WI38 (cell line): Measurements from ENCODE around the gene ELP2.

Source experiments
- H3K4me3 ChIP-seq: 2 replicates; pipeline ENCODE4 v1.5.1; 2011; ENCODE audit warnings: low read depth, mild to moderate bottlenecking, control low read depth, low read length
- TF ChIP-seq, protein P1 (sequence below): IDR thresholded peaks from 2 replicates; pipeline ENCODE4 v1.5.1; 2012; ENCODE audit warnings: low read depth, mild to moderate bottlenecking, control low read depth, low read length

The ELP2 gene

DNA sequence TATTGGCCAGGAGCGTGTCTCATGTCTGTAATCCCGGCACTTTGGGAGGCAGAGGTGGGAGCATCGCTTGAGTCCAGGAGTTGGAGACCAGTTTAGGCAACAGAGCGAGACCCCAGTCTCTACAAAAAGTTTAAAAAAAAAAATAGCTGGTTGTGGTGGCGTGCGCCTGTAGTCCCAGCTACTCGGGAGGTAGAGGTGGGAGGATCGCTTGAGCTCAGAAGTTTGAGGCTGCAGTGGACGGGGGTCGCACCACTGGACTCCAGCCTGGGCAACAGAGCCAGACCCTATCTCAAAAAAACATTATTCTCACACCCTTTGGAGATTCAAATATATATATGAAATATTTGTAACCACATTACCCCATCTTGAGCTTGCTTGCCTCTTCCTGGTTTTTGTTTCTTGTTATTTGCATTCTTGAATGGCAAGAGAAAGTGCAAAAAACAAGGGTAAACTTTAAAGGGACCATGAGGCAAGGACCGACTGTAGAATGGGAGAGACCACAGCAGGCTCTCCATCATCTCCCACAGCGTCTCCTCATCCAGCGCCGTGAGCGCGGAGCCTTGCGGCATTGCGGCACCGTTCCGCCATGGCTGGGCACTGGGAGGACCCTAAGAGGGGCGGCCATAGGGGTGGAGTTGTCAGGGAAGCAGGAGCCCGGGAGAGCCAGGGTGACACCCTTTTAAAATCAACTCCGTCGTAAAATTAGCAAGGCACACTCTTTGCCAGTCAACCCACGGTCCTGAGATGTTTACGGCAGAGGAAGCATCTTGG is 1.4 kb downstream of the ELP2 start:
- peak overlapping the region; percentile 99 for H3K4me3 ChIP-seq
- TF ChIP-seq, protein P1, sequence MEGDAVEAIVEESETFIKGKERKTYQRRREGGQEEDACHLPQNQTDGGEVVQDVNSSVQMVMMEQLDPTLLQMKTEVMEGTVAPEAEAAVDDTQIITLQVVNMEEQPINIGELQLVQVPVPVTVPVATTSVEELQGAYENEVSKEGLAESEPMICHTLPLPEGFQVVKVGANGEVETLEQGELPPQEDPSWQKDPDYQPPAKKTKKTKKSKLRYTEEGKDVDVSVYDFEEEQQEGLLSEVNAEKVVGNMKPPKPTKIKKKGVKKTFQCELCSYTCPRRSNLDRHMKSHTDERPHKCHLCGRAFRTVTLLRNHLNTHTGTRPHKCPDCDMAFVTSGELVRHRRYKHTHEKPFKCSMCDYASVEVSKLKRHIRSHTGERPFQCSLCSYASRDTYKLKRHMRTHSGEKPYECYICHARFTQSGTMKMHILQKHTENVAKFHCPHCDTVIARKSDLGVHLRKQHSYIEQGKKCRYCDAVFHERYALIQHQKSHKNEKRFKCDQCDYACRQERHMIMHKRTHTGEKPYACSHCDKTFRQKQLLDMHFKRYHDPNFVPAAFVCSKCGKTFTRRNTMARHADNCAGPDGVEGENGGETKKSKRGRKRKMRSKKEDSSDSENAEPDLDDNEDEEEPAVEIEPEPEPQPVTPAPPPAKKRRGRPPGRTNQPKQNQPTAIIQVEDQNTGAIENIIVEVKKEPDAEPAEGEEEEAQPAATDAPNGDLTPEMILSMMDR: no peak

DNA sequence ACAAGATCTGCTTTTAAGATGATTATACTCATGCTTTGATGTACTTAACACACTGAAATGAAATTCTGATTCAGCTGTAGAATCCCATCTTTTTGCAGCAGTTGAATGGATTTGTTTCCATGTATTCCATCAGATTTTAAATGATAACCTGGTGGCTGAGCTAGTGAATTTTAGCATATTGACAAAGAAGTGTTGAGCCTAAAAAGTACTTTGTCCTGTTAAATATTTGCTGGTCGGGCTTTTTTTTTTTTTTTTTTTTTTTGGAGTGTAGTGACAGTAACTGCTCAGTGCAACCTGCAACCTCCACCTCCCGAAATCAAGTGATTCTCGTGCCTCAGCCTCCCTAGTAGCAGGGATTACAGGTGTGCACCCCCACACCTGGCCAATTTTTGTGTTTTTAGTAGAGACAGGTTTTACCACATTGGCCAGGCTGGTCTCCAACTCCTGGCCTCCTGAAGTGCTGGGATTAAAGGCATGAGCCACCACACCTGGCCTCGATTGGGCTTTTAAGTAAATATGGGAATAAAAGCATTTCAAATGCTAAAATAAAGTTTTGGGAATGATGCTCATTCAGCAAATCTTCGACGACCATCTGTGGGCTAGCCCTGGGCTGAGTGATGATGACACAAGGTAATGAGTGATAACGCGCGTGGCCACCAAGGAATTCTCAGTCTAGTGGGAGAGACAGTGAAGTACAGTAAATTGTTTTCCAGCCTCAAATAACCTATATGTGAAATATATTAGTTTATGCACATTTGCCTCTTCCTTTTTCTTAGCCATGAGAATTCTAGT is 2.2 kb downstream of the ELP2 start:
- H3K4me3 ChIP-seq: no peak overlapping the region
- TF ChIP-seq, protein P1: no peak

DNA sequence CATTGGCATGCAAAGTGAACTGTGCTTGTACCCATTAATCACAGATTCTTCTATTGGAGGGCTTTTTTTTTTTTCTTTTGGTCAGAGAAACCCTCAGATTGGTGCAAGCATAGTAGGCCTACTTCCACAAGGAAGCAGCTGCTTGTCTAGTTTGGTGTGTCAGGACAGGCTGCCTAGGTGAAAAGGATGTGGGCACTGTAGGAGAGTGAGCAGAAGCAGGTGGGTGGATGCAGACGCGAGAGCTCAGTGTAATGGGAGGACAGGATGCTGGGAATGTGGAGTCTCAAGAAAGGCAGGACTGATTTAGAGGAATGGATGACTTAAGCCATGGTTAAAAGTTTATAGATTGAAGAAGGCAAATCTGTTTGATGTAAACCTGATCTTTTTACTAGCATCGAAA is 3.1 kb downstream of the ELP2 start:
- H3K4me3 ChIP-seq: no peak overlapping the region
- TF ChIP-seq, protein P1: no peak

DNA sequence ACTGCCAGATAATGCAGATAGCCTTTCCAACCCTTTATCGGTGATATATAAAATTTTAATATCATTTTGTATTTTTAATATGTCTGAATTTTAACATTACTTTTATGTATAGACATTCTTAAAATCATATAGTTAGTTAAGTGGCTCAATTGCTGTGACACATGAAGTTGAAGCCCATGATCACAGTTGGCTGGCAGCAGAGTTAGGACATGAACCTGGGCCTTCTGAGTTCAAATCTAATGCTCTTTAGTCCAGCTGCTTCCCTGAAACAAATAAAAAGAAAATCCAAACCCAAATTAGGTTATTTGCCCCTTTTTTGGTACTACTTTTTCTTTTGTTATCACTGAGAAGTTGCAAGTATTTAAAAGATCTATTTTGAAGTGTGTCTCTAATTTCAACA is 5.6 kb downstream of the ELP2 start:
- TF ChIP-seq, protein P1: no peak

DNA sequence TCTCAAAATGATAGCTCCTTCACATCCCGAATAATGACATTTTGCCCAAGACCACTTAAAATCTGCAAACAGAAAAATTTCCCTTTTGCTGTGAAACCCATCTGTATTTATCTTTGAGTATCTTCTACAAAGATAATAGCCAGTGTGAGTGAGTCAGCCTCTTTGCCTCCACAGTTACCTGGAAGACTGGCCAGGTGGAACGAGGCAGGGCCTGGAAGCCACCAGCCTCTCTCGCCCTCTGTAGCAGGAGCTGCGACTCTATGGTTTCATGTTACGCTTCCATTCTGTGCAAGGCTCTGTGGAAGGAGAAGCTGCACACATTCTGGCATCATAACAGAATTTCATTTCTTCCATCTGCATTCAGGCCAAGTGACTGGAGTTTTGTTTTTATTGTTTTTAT is 9.5 kb downstream of the ELP2 start:
- H3K4me3 ChIP-seq: no peak overlapping the region
- TF ChIP-seq, protein P1: no peak

More for the DNA sequence above, 5.6 kb downstream of the ELP2 start:
- H3K4me3 ChIP-seq: no peak overlapping the region

DNA sequence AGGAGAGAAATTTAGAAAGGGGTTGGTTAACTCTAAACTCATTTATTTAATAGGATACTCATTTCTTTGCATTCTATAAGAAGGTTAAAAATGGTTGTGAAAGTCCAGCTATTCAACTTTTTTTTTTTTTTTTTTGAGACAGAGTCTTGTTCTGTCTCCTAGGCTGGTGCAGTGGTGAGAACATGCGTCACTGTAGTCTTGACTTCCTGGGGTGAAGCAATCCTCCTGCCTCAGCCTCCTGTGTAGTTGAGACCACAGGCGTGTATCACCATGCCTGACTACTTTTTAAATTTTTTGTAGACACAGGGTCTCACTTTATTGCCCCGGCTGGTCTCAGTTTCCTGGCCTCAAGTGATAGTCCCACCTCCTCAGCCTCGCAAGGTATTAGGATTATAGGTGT is 11.9 kb downstream of the ELP2 start:
- TF ChIP-seq, protein P1: no peak
- no peak overlapping the region for H3K4me3 ChIP-seq

DNA sequence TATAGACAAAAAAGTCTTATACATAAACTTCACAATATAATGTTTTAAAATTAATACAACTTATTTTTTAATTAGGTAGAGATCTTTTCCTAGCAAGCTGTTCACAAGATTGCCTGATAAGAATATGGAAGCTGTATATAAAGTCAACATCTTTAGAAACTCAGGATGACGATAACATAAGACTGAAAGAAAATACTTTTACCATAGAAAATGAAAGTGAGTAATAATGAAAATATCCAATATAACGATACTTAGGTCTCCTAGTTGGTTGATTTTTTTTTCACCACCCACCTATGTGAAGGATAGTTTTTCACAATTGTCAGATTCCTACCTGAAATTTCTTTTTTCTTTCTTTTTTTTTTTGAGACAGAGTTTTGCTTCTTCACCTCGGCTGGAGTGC is 13.1 kb downstream of the ELP2 start:
- TF ChIP-seq, protein P1: no peak
- no peak overlapping the region for H3K4me3 ChIP-seq
